Measurements from ENCODE around the gene DSG3.
"Not testable (repeated sequence)": the region's sequence is repeated elsewhere in the genome, so short reads cannot be mapped to it uniquely, and the experiment has no call there.

Gene DSG3

GRCh38 chr18:31493171-31493570, 45.6 kb downstream of the DSG3 start:
- DNase-seq, result no peak

GRCh38 chr18:31493941-31494340, 46.4 kb downstream of the DSG3 start:
- DNase-seq, result no peak

GRCh38 chr18:31494705-31495244, 47.2 kb downstream of the DSG3 start:
- DNase-seq, result not testable (repeated sequence)

GRCh38 chr18:31497404-31497835, 49.9 kb downstream of the DSG3 start:
- no peak for DNase-seq

GRCh38 chr18:31497836-31498573, 50.5 kb downstream of the DSG3 start, which contains the start of gene DSG2:
DSG2 (plus strand) TSS chr18:31498177; CDS start chr18:31498252, 75 bp downstream.
- peak in 1 of 4 experiments; percentile 1 for DNase-seq

GRCh38 chr18:31498574-31499524, 51.3 kb downstream of the DSG3 start:
- no peak for DNase-seq

DNA sequence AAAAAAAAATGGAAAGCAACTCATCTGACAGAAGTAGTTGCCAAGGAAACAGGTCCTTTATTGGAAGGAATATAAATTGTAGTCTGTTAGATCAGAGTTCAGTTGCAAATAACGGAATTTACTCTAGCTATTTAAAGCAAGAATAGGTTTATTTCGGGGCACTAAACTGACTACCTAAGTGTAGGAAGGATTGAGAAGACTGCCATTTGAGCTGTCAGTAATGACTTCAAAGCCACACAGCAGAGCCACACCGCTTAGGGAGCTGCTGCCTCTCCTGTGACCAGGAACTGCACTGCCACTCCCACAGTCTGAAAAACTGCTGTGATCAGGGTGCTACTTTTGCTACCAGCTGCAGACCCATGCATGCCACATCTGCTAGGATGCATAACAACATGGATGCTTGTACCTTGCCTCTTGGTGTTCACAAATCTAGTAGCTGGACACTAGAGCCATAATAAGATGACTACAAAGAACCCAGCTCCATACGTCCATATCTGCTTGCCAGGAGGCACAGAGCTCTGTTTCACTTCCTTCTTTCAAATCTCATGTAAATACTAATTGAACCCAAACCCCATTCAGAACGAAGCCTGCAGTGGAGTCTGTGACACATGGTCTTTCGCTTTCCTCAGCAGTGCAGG, 52.6 kb downstream of the DSG3 start:
- no peak for DNase-seq

DNA sequence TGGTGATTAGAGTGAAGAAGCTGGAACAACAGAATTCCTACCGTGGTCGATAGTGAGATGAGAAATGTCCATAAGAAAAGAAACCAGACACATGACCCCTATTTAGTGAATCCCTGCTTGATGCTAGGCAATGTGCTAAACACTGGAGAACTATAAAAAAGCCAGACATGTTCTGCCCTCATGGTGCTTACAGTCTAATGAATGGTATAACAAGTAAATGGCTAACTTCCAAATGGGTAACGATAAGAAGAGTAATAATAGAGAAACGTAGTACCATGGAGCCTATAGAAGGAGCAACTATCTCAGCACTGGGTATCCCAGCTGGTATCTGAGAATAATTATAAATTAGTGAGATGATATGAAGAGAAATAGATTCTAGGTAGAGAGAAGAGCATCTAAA, 55.5 kb downstream of the DSG3 start:
- DNase-seq, result no peak

DNA sequence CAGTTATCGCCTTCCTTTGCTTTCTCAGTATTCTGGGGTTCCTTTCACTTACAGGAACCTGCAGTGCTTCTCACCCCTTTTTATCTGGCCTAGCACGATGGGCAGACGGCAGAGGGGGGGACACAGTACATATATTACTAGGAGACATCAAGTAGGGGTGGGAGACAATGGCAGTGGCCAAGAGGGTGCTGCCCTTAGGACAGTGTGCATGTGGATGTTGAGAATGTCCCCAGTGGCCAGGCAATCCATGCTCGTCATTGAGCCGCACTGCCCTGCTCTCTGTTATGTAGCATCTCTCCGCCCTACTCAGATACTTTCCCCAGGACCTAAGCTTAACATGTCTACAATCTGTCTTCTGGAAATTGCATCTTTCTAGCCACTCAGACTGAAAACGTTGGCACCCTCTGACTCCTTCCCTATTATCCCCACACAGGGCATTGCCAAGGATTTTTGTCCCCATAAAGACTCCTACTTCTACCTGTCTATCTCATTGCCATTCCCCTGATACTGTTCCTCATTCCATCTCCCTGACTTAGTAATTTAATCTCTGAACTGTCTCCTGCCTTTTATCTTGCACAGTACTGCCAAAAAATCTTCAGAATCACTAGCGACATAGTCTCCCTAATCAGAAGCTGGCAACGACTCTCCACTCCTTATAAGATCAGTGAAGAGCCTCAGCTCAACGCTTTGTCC, 57.1 kb downstream of the DSG3 start:
- DNase-seq, result no peak

DNA sequence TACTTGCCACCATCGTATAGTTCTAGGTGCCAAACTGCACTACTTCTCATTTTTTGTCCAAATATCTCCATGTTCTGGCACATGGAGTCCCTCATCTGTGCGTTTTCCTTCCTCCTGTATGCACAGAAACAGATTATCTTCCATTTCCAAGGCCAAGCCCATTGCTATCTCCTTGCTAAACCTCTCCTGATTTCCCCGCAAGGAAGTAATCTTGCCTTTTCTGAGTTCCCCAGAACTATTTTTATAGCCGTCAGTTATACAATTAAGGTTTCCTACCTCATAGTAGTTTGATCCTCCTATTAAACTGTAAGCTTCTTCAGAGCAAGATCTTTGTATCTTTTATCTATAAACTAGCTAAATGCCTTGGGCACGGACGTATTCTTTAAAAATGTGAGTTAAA, 57.6 kb downstream of the DSG3 start:
- DNase-seq, result no peak

DNA sequence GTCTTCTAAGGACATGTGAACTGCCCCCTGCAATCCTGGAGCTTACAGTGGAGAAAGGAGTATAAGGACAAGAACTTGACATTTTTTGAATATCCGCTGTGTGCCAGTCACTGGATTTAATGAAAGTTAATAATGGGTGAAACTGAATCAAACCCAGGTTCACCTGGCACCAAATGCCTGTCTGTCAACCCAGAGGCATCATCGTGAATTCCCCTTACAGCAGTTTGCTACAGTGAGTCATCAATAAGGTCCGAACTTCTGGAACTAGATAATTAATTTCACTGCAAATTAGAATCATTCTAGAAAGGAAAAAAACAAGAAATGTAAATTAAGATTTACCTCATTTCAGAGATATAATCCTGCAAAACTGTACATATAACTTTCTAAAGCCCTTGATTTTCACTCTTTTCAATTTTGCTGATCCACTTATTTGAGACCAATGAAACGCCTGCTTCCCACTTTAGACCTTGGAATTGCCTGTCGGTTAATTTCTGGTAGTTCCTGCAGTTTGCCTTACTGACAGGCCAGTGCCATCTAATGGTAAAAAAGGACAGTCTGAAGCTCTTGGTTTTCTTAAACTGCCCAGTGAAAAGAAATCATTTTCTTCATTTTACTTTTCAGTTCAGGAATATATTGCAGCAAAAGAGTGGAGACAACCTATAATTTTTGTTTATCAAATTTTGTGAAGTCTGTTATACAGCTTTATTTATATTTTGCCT, 58.6 kb downstream of the DSG3 start:
- no peak for DNase-seq

GRCh38 chr18:31507124-31507523, 59.6 kb downstream of the DSG3 start:
- not testable (repeated sequence) for DNase-seq

GRCh38 chr18:31508781-31509180, 61.2 kb downstream of the DSG3 start:
- no peak for DNase-seq

GRCh38 chr18:31509571-31509970, 62.0 kb downstream of the DSG3 start:
- no peak for DNase-seq

GRCh38 chr18:31510319-31510718, 62.8 kb downstream of the DSG3 start:
- no peak for DNase-seq

GRCh38 chr18:31511098-31511497, 63.6 kb downstream of the DSG3 start:
- DNase-seq, result no peak

- no peak for DNase-seq
Observed at GRCh38 chr18:31512203-31512764, 64.7 kb downstream of the DSG3 start.

GRCh38 chr18:31513189-31513935, 65.8 kb downstream of the DSG3 start:
- DNase-seq, result no peak

DNA sequence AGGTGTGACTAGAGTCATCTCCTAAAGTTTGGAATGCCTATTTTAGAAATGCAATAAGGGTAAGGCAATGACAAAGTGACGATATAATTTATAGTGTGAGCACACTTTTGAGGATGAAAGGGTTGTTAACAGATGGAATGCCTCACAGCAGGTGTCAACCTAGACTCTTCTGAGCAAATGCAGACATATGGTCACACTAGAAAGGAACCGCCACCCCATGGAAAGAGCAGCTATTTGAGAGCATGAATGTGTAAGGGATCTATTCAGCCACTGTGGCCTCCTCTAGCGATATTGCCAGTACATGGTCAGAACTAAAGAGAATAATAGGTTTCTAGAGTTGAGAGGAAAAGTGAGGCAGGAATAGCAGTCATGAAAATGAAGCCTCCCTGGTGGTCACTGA, 68.9 kb downstream of the DSG3 start:
- no peak for DNase-seq

DNA sequence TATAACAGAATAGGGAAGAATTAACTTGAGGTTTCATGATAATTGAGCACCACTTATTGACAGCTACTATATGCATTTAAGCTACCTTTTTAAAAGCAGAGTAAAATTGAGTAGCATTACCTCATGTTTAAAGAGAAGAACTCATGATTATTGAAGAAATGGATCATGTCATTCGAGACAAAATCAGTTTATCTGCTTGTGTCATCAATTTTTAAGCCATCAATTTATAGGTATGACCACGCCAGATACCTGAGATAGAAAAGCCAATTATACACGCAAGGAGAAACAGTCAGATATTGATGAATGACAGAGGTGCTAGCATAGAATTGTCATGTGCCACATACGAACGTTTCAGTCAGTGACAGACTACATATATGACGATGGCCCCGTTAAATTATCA, 78.8 kb downstream of the DSG3 start:
- DNase-seq, result no peak

Data from activated naive CD4-positive, alpha-beta T cell (primary cell).